Ovary (tissue), 9 donors: ENCODE data around the gene SNAPC3. TPM values are rescaled to one million over a fixed set of nuclear protein-coding genes. Genes with fewer than 3 reads are reported as not detected.

Source experiments
- DNase-seq, 5 donors: peaks; one replicate each; pipeline ENCODE4 v3.0.0-alpha.2; 2019 to 2020
- H3K27ac ChIP-seq, 2 donors: fragments of 200-600 bp; one replicate each; pipeline versions ENCODE4 v1.5.1 to v1.8.0; 2019 to 2022
- H3K27me3 ChIP-seq: fragments of 200-600 bp; one replicate; pipeline ENCODE4 v1.8.0; 2022
- H3K36me3 ChIP-seq: fragments of 200-600 bp; sonication (generic); one replicate; pipeline ENCODE4 v1.5.1; 2019
- H3K4me1 ChIP-seq: one replicate; pipeline ENCODE4 v1.8.1; 2013; ENCODE audit warnings: mild to moderate bottlenecking, moderate library complexity; ENCODE audit not compliant: insufficient read depth
- H3K4me3 ChIP-seq: fragments of 200-600 bp; sonication (generic); one replicate; pipeline ENCODE4 v1.5.1; 2017
- H3K9me3 ChIP-seq, 2 donors: fragments of 200-600 bp in 1 of 2; sonication (generic) in 1 of 2; one replicate each; pipeline versions ENCODE4 v1.5.1 to v1.8.1; 2013 to 2019; ENCODE audit warnings: mild to moderate bottlenecking in 1 of 2, moderate library complexity in 1 of 2
- EP300 ChIP-seq: sonication (generic); formaldehyde crosslinking; IDR thresholded peaks from one replicate; pipeline ENCODE4 v1.6.1; 2017; ENCODE audit warnings: antibody characterized with exemption
- POLR2A ChIP-seq: fragments of 450-650 bp; IDR thresholded peaks from one replicate; pipeline ENCODE4 v1.6.1; 2017; ENCODE audit warnings: antibody characterized with exemption, mild to moderate bottlenecking, moderate library complexity
- WGBS, 3 donors: extraction: QIAGEN DNeasy Blood & Tissue Kit in 1 of 3; methylation state at CpG; one replicate each; pipeline versions ENCODE4 v1.1.5 to v1.1.7; 2013 to 2017; 5-methylcytosine and 5-hydroxymethylcytosine counted together
- intact Hi-C, 4 donors: fragments of 100-400 bp; cut with DNase I; formaldehyde crosslinking; loops; one replicate each; pipeline versions ENCODE4 v1.11.0 to v1.15.1; 2022 to 2023
- polyA plus RNA-seq, 2 donors: library from polyadenylated mRNA; stranded (reverse); fragments of 200-250 nt in 1 of 2; fragments of 350-450 nt in 1 of 2; fragmentation: Illumina TruSeq in 1 of 2; extraction: RNeasy Lipid Tissue Mini Kit (QIAGEN cat#74804) in 1 of 2; gene quantifications; one replicate each; pipeline ENCODE4 v1.2.3, GENCODE V29; 2013 to 2014
- total RNA-seq, 7 donors: library from RNA; depleted of rRNA in 2 of 7; stranded (reverse); fragments of >200 nt in 2 of 7; fragmentation: NEBNext Ultra II Directional in 3 of 7; extraction: Animal tissue kit (Norgen Biotek cat#: 25700) in 3 of 7; gene quantifications; one replicate each; pipeline versions ENCODE4 v1.1.0 to v1.2.4, GENCODE V29; 2016 to 2023
- TF ChIP-seq, protein P1 (sequence below), 3 donors: fragments of 450-650 bp in 2 of 3; fragments of 200-600 bp in 1 of 3; IDR thresholded peaks; one replicate each; pipeline versions ENCODE4 v1.5.1 to v1.8.0; 2016 to 2022; ENCODE audit warnings: antibody characterized with exemption in 3 of 3, mild to moderate bottlenecking in 1 of 3
- donor health status: DM: no; HTN: no; CAD: no; lungs with moderate emphysema.
- donor health status: DM: no; HTN: no; CAD: no.
- donor health status: Bipolar disorder and iron deficiency.
- donor health status: DM: yes; HTN: yes; CAD: no.
- donor health status: DM: no; HTN: no; CAD: no.
- donor health status: DM: yes; HTN: yes; CAD: no.

The SNAPC3 gene
- total and polyA plus RNA-seq, 9 donors, result 15.8 to 32.3 (median 26.2) TPM

DNA sequence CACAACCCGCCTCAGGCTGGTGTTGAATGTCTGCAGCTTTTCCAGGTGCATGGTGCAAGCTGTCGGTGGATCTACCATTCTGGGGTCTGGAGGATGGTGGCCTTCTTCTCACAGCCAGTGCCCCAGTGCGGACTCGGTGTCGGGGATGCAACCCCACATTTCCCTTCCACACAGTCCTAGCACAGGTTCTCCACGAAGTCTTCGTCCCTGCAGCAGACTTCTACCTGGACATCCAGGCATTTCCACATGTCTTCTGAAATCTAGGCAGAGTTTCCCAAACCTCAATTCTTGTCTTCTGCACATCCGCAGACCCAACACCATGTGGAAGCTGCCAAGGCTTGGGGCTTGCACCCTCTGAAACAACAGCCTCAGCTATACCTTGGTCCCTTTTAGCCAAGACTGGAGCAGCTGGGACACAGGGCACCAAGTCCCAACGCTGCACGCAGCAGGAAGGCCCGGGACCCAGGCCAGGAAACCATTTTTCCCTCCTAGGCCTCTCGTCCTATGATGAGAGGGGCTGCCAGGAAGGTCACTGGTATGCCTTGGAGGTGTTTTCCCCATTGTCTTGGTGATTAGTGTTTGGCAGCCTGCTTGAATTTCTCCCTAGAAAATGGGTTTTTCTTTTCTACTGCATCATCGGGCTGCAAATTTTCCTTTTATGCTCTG, 69.9 kb downstream of the SNAPC3 start:
- H3K36me3 ChIP-seq, result no peaks in the 10 kb centered on the region
- intact Hi-C loops, result loop anchor here in 1 of 4 donors (10.0 kb wide), 1 partner anchor 288 kb away; no protein-coding TSS in a partner anchor
- no peaks in the 10 kb centered on the region for H3K9me3 ChIP-seq
- 89 to 96% (median 93%) methylated on average over 13 of the region's 13 CpGs for WGBS, 3 donors
- TF ChIP-seq EP300 (no peak), POLR2A (no peak)
- TF ChIP-seq, protein P1, sequence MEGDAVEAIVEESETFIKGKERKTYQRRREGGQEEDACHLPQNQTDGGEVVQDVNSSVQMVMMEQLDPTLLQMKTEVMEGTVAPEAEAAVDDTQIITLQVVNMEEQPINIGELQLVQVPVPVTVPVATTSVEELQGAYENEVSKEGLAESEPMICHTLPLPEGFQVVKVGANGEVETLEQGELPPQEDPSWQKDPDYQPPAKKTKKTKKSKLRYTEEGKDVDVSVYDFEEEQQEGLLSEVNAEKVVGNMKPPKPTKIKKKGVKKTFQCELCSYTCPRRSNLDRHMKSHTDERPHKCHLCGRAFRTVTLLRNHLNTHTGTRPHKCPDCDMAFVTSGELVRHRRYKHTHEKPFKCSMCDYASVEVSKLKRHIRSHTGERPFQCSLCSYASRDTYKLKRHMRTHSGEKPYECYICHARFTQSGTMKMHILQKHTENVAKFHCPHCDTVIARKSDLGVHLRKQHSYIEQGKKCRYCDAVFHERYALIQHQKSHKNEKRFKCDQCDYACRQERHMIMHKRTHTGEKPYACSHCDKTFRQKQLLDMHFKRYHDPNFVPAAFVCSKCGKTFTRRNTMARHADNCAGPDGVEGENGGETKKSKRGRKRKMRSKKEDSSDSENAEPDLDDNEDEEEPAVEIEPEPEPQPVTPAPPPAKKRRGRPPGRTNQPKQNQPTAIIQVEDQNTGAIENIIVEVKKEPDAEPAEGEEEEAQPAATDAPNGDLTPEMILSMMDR (IDR thresholded peaks at IDR 0.05), result no peak
- H3K27me3 ChIP-seq, result no peaks in the 10 kb centered on the region
- H3K27ac ChIP-seq, result no peak overlapping the region
- H3K4me3 ChIP-seq, result no peak overlapping the region
- no peak for DNase-seq
- no peaks in the 10 kb centered on the region for H3K4me1 ChIP-seq

DNA sequence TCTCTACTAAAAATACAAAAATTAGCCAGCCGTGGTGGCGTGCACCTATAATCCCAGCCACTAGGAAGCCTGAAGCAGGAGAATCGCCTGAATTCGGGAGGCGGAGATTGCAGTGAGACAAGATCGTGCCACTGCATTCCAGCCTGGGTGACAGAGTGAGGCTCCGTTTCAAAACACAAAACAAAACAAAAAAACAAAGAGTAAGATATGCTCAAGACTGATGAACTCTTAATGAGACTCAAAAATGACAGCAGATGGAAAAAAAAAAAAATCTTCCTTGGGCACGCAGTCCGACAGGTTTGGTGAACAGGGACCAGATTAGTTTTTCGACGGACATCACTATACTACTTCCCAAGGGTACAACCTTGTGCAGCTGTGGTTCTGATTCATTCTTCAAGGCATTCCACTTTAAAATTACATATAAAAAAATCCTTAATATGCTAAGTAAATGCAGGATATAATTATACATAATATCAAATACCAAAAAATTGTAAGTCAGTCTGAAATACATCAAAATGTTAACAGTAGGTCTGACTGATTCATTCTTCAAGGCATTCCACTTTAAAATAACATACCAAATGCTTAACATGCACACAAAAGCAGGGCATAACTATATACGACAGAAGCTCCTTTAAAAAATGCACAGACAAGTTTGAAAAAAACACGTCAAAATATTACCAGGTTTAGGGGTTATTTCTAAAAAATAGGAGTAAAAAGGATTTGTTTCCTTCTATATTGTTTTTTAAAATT, 75.7 kb downstream of the SNAPC3 start:
- WGBS, 3 donors, result 93 to 98% (median 95%) methylated on average over 13 of the region's 13 CpGs
- H3K27ac ChIP-seq, result no peak overlapping the region
- H3K4me3 ChIP-seq, result no peak overlapping the region
- H3K36me3 ChIP-seq, result no peaks in the 10 kb centered on the region
- intact Hi-C loops, result loop anchor here in 1 of 4 donors (10.0 kb wide), 1 partner anchor 294 kb away; no protein-coding TSS in a partner anchor
- no peak for DNase-seq
- TF ChIP-seq, protein P1 (IDR thresholded peaks at IDR 0.05), result no peak
- TF ChIP-seq POLR2A (no peak), EP300 (no peak)
- peaks cover 1% of the 10 kb centered on the region for H3K4me1 ChIP-seq
- H3K27me3 ChIP-seq, result no peaks in the 10 kb centered on the region
- no peaks in the 10 kb centered on the region for H3K9me3 ChIP-seq

DNA sequence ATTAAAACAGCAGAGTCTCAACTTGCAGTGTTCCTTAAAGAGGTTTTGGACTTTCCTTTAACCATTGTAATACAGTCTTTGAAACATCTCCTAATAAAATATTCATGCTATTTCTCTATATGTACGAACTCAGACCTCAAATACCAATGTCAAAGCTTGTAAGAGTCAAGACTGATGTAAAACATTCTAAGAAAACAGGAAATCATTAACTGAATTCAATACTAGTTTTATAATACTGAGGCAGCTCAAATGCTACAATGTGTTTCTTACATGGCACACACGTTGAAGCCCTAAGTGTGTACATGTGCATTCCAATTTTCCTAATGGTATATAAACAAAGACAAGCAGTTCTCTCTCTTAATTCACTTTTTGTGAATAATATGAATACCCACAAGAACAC, 76.5 kb downstream of the SNAPC3 start:
- intact Hi-C loops, result loop anchor here in 1 of 4 donors (10.0 kb wide), 1 partner anchor 294 kb away; no protein-coding TSS in a partner anchor
- 62 to 64% (median 64%) methylated on average over 2 of the region's 2 CpGs for WGBS, 3 donors
- no peaks in the 10 kb centered on the region for H3K36me3 ChIP-seq

DNA sequence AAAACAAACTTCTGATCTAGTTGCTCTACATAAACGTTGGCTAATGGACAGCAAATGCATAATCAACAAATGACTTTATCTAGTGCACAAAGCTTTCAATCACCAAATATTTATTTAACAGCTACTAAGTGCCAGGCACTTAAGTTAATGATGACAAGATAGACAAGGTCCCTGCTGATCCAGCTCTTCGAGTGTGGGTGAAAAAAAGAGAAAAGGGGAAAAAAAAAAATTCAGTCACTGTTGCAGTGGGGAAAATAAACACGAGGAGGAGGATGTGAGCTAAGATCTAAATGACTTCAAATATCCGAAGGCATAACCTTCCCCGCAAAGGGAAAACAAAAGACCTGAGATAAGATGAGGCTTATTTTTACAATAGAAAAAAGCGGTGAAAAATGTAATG, 78.5 kb downstream of the SNAPC3 start:
- Histone ChIP-seq H3K9me3 (no peaks in the 10 kb centered on the region), H3K27me3 (no peaks in the 10 kb centered on the region), H3K27ac (no peak overlapping the region), H3K36me3 (no peaks in the 10 kb centered on the region), H3K4me1 (peaks cover 1% of the 10 kb centered on the region), H3K4me3 (no peak overlapping the region)
- intact Hi-C loops, result no loop called here
- no peak for DNase-seq
- TF ChIP-seq POLR2A, result no peak
- 53 to 58% (median 55%) methylated on average over 6 of the region's 6 CpGs for WGBS, 3 donors

More for the DNA sequence above, 76.5 kb downstream of the SNAPC3 start:
- TF ChIP-seq EP300 (no peak), POLR2A (no peak)
- TF ChIP-seq, protein P1 (IDR thresholded peaks at IDR 0.05), result no peak
- Histone ChIP-seq H3K27me3 (no peaks in the 10 kb centered on the region), H3K27ac (no peak overlapping the region), H3K4me1 (peaks cover 1% of the 10 kb centered on the region), H3K9me3 (no peaks in the 10 kb centered on the region), H3K4me3 (no peak overlapping the region)
- no peak for DNase-seq

DNA sequence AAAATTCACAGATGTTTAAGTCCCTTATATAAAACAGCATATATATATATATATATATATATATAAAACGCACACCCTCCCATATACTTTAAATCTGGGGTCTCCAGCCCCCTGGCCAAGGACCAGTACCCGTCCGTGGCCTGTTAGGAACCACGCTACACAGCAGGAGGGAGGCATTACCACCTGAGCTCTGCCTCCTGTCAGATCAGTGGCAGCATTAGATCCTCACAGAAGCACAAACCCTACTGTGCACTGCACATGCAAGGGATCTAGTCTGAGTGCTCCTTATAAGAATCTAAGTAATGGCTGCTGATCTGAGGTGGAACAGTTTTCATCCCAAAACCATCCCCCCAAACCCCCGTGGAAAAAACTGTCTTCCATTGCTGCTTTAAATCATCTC, 79.1 kb downstream of the SNAPC3 start:
- intact Hi-C loops, result no loop called here
- TF ChIP-seq, protein P1 (IDR thresholded peaks at IDR 0.05), result no peak
- TF ChIP-seq EP300, result no peak
- no peak for TF ChIP-seq POLR2A
- Histone ChIP-seq H3K9me3 (no peaks in the 10 kb centered on the region), H3K4me3 (no peak overlapping the region), H3K36me3 (no peaks in the 10 kb centered on the region), H3K27ac (no peak overlapping the region), H3K4me1 (peaks cover 1% of the 10 kb centered on the region), H3K27me3 (no peaks in the 10 kb centered on the region)
- no peak for DNase-seq
- WGBS, 3 donors, result 84 to 90% (median 87%) methylated on average over 5 of the region's 5 CpGs
